Lung (tissue), 12 donors: ENCODE measurements around the gene CHL1. TPM values are rescaled to one million over a fixed set of nuclear protein-coding genes. Genes with fewer than 3 reads are reported as not detected.

Source experiments
- ATAC-seq: fragments of 200-7000 bp; cut with Tn5 transposase; one replicate; pipeline ENCODE4 v1.9.1; 2020; ENCODE audit warnings: moderate number of reproducible peaks; ENCODE audit not compliant: insufficient read depth, low FRiP score
- DNase-seq, 3 donors: peaks; one replicate each; pipeline ENCODE4 v3.0.0-alpha.2; 2013 to 2017
- H3K27ac ChIP-seq, 2 donors: one replicate each; pipeline ENCODE4 v1.5.1; 2013; ENCODE audit warnings: mild to moderate bottlenecking in 2 of 2, moderate library complexity in 2 of 2, control low read depth in 1 of 2, inconsistent platforms in 1 of 2, low read depth in 1 of 2, low read length in 1 of 2
- H3K27me3 ChIP-seq, 3 donors: one replicate each; pipeline ENCODE4 v1.5.1; 2013; ENCODE audit warnings: low read length in 2 of 3; ENCODE audit not compliant: control insufficient read depth in 3 of 3, insufficient read depth in 3 of 3
- H3K36me3 ChIP-seq, 4 donors: one replicate each; pipeline ENCODE4 v1.5.1; 2013; ENCODE audit warnings: low read length in 4 of 4, mild to moderate bottlenecking in 1 of 4, moderate library complexity in 1 of 4; ENCODE audit not compliant: control insufficient read depth in 4 of 4, insufficient read depth in 4 of 4
- H3K4me1 ChIP-seq, 5 donors: one replicate each; pipeline ENCODE4 v1.5.1; 2013; ENCODE audit warnings: low read length in 5 of 5, mild to moderate bottlenecking in 2 of 5, moderate library complexity in 1 of 5; ENCODE audit not compliant: control insufficient read depth in 5 of 5, insufficient read depth in 5 of 5
- H3K4me3 ChIP-seq: one replicate; pipeline ENCODE4 v1.5.1; 2013; ENCODE audit warnings: mild to moderate bottlenecking, control low read depth, moderate library complexity
- H3K9ac ChIP-seq, 2 donors: one replicate each; pipeline ENCODE4 v1.5.1; 2013; ENCODE audit warnings: low read length in 2 of 2, control low read depth in 1 of 2; ENCODE audit not compliant: insufficient read depth in 1 of 2
- H3K9me3 ChIP-seq, 4 donors: one replicate each; pipeline ENCODE4 v1.5.1; 2013; ENCODE audit warnings: low read length in 3 of 4, mild to moderate bottlenecking in 1 of 4, moderate library complexity in 1 of 4; ENCODE audit not compliant: control insufficient read depth in 4 of 4, insufficient read depth in 3 of 4
- WGBS, 2 donors: extraction: QIAGEN DNeasy Blood & Tissue Kit; methylation state at CpG; one replicate each; pipeline ENCODE4 v1.1.7; 2013; 5-methylcytosine and 5-hydroxymethylcytosine counted together
- polyA plus RNA-seq, 2 donors: library from polyadenylated mRNA; stranded (reverse); fragments of 200-250 nt; gene quantifications; one replicate each; pipeline ENCODE4 v1.2.1, GENCODE V29; 2013
- total RNA-seq, 2 donors: library from RNA; depleted of rRNA in 1 of 2; stranded (reverse); fragments of >200 nt in 1 of 2; gene quantifications; one replicate each; pipeline ENCODE4 v1.2.1, GENCODE V29; 2014 to 2021
- TF ChIP-seq, protein P1 (sequence below): IDR thresholded peaks from 2 replicates; pipeline ENCODE4 v1.5.1; 2012; ENCODE audit warnings: mild to moderate bottlenecking; ENCODE audit errors: control extremely low read depth, extremely low read depth
- donor health status: control.
- donor health status: control.
- donor health status: Bipolar disorder and iron deficiency.
- donor health status: healthy.
- donor health status: DM: yes; HTN: yes; CAD: no.

Gene CHL1
- total and polyA plus RNA-seq, 4 donors: 1.1 to 11.5 (median 8.1) TPM

DNA sequence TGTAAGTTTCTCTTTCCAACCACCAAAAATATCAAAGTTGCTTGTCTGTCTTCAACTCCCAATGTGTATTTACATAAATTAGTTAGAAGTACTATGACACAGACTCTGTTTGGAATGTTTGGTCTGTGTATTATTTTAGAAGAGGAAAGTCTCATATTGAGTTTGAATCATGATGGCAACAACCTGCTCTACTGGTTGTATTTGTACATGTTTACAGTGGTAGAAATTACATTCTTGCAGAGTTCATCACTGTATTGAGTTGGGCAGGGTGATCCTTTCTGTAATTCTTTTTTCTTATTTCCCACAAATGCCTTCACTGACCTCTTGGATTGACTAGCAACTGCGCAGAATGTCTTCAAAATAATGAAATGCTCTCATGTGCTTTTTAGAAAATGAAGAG is 149.6 kb downstream of the CHL1 start:
- Histone ChIP-seq H3K9ac (no peak overlapping the region), H3K9me3 (no peaks in the 10 kb centered on the region), H3K4me3 (no peak overlapping the region), H3K27ac (no peak overlapping the region), H3K27me3 (no peaks in the 10 kb centered on the region), H3K4me1 (no peaks in the 10 kb centered on the region), H3K36me3 (no peaks in the 10 kb centered on the region)
- no peak for DNase-seq
- TF ChIP-seq, protein P1, sequence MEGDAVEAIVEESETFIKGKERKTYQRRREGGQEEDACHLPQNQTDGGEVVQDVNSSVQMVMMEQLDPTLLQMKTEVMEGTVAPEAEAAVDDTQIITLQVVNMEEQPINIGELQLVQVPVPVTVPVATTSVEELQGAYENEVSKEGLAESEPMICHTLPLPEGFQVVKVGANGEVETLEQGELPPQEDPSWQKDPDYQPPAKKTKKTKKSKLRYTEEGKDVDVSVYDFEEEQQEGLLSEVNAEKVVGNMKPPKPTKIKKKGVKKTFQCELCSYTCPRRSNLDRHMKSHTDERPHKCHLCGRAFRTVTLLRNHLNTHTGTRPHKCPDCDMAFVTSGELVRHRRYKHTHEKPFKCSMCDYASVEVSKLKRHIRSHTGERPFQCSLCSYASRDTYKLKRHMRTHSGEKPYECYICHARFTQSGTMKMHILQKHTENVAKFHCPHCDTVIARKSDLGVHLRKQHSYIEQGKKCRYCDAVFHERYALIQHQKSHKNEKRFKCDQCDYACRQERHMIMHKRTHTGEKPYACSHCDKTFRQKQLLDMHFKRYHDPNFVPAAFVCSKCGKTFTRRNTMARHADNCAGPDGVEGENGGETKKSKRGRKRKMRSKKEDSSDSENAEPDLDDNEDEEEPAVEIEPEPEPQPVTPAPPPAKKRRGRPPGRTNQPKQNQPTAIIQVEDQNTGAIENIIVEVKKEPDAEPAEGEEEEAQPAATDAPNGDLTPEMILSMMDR: no peak
- 92% methylated on average over 1 of the region's 1 CpG for WGBS, 2 donors
- ATAC-seq: no peak

DNA sequence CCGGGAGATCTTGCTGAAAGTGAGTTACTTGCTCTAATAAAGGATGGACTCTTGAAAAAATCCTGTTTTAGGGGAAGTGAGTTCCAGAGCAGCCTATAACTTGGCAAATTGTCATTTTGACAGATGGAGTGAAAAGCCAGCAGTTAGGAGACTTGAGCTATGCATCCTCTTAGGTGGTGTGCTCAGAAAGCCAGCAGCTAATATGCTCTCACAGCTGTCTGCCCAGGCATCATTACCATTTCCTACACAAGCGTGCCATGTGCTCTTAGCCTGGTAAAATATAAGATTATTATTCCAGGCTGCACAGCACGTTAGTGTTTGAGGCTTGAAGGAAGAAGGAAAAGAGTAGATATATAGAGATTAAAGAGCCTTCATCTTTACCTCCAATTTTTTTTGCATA is 151.0 kb downstream of the CHL1 start:
- Histone ChIP-seq H3K9me3 (no peaks in the 10 kb centered on the region), H3K4me1 (no peaks in the 10 kb centered on the region), H3K27me3 (no peaks in the 10 kb centered on the region), H3K9ac (no peak overlapping the region), H3K27ac (no peak overlapping the region), H3K36me3 (no peaks in the 10 kb centered on the region), H3K4me3 (no peak overlapping the region)
- DNase-seq (no peak), ATAC-seq (no peak)
- TF ChIP-seq, protein P1: no peak
- WGBS, 2 donors: 82 to 88% methylated on average over 3 of the region's 3 CpGs

DNA sequence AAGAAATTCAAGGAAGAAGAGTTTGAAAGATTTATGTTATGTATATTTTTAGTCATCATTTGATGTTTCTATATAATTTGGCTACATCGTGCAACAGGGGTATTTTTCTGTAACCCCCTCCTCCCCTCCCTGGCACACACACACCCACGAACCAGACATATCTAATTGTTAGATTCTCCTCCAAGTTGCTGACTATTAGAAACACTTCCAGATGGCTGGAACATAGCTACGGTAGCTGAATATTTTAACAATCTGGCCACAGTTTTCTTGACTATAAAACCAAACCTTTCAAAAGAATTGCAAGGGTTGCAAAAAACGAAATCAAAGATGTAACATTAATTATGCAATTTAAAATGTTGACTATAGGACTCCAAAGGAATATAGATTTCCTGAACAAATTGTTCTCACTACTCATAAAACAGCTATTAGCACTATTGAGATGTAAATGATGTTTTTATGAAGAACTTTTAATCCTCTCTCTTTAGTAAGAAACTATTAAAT is 154.4 kb downstream of the CHL1 start:
- ATAC-seq (no peak), DNase-seq (no peak)
- no peak overlapping the region for H3K4me3 ChIP-seq
- no peak overlapping the region for H3K27ac ChIP-seq
- TF ChIP-seq, protein P1: no peak
- H3K27me3 ChIP-seq: no peaks in the 10 kb centered on the region
- no peaks in the 10 kb centered on the region for H3K36me3 ChIP-seq
- no peaks in the 10 kb centered on the region for H3K4me1 ChIP-seq
- WGBS, 2 donors: 69 to 79% methylated on average over 4 of the region's 4 CpGs
- H3K9me3 ChIP-seq: no peaks in the 10 kb centered on the region
- no peak overlapping the region for H3K9ac ChIP-seq

DNA sequence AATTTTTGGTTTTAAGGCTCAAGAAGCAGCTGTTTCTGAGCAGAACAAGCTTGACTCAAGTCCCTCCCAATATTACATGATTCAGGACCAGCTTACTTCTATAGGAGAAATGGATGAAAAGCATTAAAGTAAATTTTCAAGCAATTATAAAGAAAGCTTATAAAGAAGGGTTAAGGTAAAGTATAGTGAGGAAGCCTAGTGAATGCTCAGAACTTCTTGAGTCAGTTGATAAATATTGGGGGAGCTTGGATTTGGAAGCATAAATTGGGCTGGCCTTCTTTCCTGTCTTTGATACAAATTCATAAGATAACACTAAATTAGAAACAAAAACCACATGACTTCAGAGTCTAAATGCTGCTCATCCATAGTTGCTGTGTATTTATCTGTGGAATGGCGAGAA is 156.0 kb downstream of the CHL1 start:
- Histone ChIP-seq H3K27ac (no peak overlapping the region), H3K4me1 (no peaks in the 10 kb centered on the region), H3K36me3 (no peaks in the 10 kb centered on the region), H3K27me3 (no peaks in the 10 kb centered on the region), H3K9ac (no peak overlapping the region), H3K9me3 (no peaks in the 10 kb centered on the region), H3K4me3 (no peak overlapping the region)
- DNase-seq: no peak
- ATAC-seq: no peak
- TF ChIP-seq, protein P1: no peak
- 16 to 56% methylated on average over 1 of the region's 1 CpG for WGBS, 2 donors
